ENCODE results near the gene DNM1.

Gene DNM1

GRCh38 chr9:128280084-128280622, 77.0 kb downstream of the DNM1 start:
- no peak for DNase-seq

GRCh38 chr9:128282500-128282899, 79.3 kb downstream of the DNM1 start:
- DNase-seq: no peak

- DNase-seq: no peak
Measured at GRCh38 chr9:128285033-128285784, 82.0 kb downstream of the DNM1 start.

- no peak for DNase-seq
Measured at GRCh38 chr9:128286440-128286839, 83.3 kb downstream of the DNM1 start.

GRCh38 chr9:128288273-128289004, 85.3 kb downstream of the DNM1 start:
- no peak for DNase-seq

- no peak for DNase-seq
Measured at GRCh38 chr9:128292009-128292408, 88.8 kb downstream of the DNM1 start.

GRCh38 chr9:128293091-128293490, 89.9 kb downstream of the DNM1 start:
- no peak for DNase-seq

- no peak for DNase-seq
Measured at GRCh38 chr9:128294142-128294541, 91.0 kb downstream of the DNM1 start.

GRCh38 chr9:128296340-128297220, 93.4 kb downstream of the DNM1 start:
- DNase-seq: no peak

GRCh38 chr9:128297221-128297773, 94.1 kb downstream of the DNM1 start:
- no peak for DNase-seq

GRCh38 chr9:128298535-128299482, 95.6 kb downstream of the DNM1 start:
- DNase-seq: no peak

GRCh38 chr9:128304136-128304970, 101.2 kb downstream of the DNM1 start:
- no peak for DNase-seq

Measured in NCI-H524 (cell line).